ENCODE results near the gene VPS45. TPM values are rescaled to one million over a fixed set of nuclear protein-coding genes. Genes with fewer than 3 reads are reported as not detected.
"Not testable (repeated sequence)": the region's sequence is repeated elsewhere in the genome, so short reads cannot be mapped to it uniquely, and the experiment has no call there.

The VPS45 gene
- total RNA-seq, 4 donors from 2014 or later = 16.1 to 47.5 (median 34.7) TPM

- in situ Hi-C loops (cut with MboI; ENCODE audit: low pct_ligation_motif_present in 1 of 4, low pct_unique_long_range_greater_than_20kb in 1 of 4, low sequenced_read_pairs in 3 of 4) (no loop called here), intact Hi-C loops (cut with DNase I; ENCODE audit: low total_unique reads) (loop anchor here (5.0 kb wide), 1 partner anchor 50 kb away; no protein-coding TSS in a partner anchor)
- Histone ChIP-seq H3K4me3 (no peak overlapping the region), H3K27me3 (no peaks in the 10 kb centered on the region), H3K27ac (no peak overlapping the region), H3K9me3 (no peaks in the 10 kb centered on the region), H3K36me3 (no peaks in the 10 kb centered on the region), H3K4me1 (no peaks in the 10 kb centered on the region)
- DNase-seq = no peak
- TF ChIP-seq POLR2AphosphoS5 (IDR thresholded peaks at IDR 0.05) (no peak), EP300 (IDR thresholded peaks at IDR 0.05; ENCODE audit: low read depth) (no peak), CTCF (IDR thresholded peaks at IDR 0.05) (no peak), POLR2A (IDR thresholded peaks at IDR 0.05) (no peak)
Observed at GRCh38 chr1:150142083-150142482, 74.5 kb downstream of the VPS45 start.

- Histone ChIP-seq H3K4me1 (peaks cover 0 to 18% (median 0%) of the 10 kb centered on the region in 4 donors), H3K27me3 (peaks cover 14% of the 10 kb centered on the region), H3K9me3 (no peaks in the 10 kb centered on the region), H3K36me3 (no peaks in the 10 kb centered on the region), H3K4me3 (no peak overlapping the region), H3K27ac (no peak overlapping the region)
- in situ Hi-C loops (cut with MboI; ENCODE audit: low pct_ligation_motif_present in 1 of 4, low pct_unique_long_range_greater_than_20kb in 1 of 4, low sequenced_read_pairs in 3 of 4) (no loop called here), intact Hi-C loops (cut with DNase I; ENCODE audit: low total_unique reads) (loop anchor here (5.0 kb wide), 1 partner anchor 48 kb away; no protein-coding TSS in a partner anchor)
- WGBS, 2 donors (ENCODE audit: low coverage in 1 of 2) = 77 to 79% methylated on average over 5 of the region's 5 CpGs
- no peak for DNase-seq
- no peak for TF ChIP-seq EP300 (IDR thresholded peaks at IDR 0.05; ENCODE audit: low read depth)
- TF ChIP-seq POLR2AphosphoS5 (IDR thresholded peaks at IDR 0.05) = no peak
- no peak for TF ChIP-seq CTCF (IDR thresholded peaks at IDR 0.05)
- TF ChIP-seq POLR2A (IDR thresholded peaks at IDR 0.05) = no peak
Observed at GRCh38 chr1:150144606-150145005, 77.0 kb downstream of the VPS45 start.

- peaks cover 22% of the 10 kb centered on the region for H3K27me3 ChIP-seq
- H3K27ac ChIP-seq; H3K9me3 ChIP-seq; H3K4me3 ChIP-seq; intact Hi-C loops (cut with DNase I; ENCODE audit: low total_unique reads); H3K36me3 ChIP-seq; in situ Hi-C loops (cut with MboI; ENCODE audit: low pct_ligation_motif_present in 1 of 4, low pct_unique_long_range_greater_than_20kb in 1 of 4, low sequenced_read_pairs in 3 of 4); DNase-seq: not testable (repeated sequence)
- H3K4me1 ChIP-seq = peaks cover 0 to 24% (median 2%) of the 10 kb centered on the region in 4 donors
- 94 to 96% methylated on average over 4 to 5 of the region's 5 CpGs for WGBS, 2 donors (ENCODE audit: low coverage in 1 of 2)
Observed at GRCh38 chr1:150146016-150146415, 78.4 kb downstream of the VPS45 start.

- H3K27me3 ChIP-seq = peaks cover 26% of the 10 kb centered on the region
- H3K27ac ChIP-seq = no peak overlapping the region
- no peak for DNase-seq
- peaks cover 0 to 34% (median 4%) of the 10 kb centered on the region in 4 donors for H3K4me1 ChIP-seq
- 83 to 85% methylated on average over 6 to 10 of the region's 10 CpGs for WGBS, 2 donors (ENCODE audit: low coverage in 1 of 2)
- in situ Hi-C loops (cut with MboI; ENCODE audit: low pct_ligation_motif_present in 1 of 4, low pct_unique_long_range_greater_than_20kb in 1 of 4, low sequenced_read_pairs in 3 of 4) = no loop called here
- no peak overlapping the region for H3K4me3 ChIP-seq
- H3K9me3 ChIP-seq = no peaks in the 10 kb centered on the region
- no peaks in the 10 kb centered on the region for H3K36me3 ChIP-seq
- TF ChIP-seq EP300 (IDR thresholded peaks at IDR 0.05; ENCODE audit: low read depth) = no peak
- no peak for TF ChIP-seq POLR2AphosphoS5 (IDR thresholded peaks at IDR 0.05)
- TF ChIP-seq POLR2A (IDR thresholded peaks at IDR 0.05) = no peak
- TF ChIP-seq CTCF (IDR thresholded peaks at IDR 0.05) = no peak
- intact Hi-C loops (cut with DNase I; ENCODE audit: low total_unique reads) = no loop called here
Observed at GRCh38 chr1:150146849-150147542, 79.4 kb downstream of the VPS45 start.

Measured in transverse colon (tissue), 4 donors.